ES-I3 (cell line): Measurements from ENCODE around the gene ZCCHC7.

Experiments
- H3K36me3 ChIP-seq: 2 replicates; pipeline ENCODE4 v1.6.1; 2013; ENCODE audit warnings: mild to moderate bottlenecking, low read length, control low read depth, moderate library complexity; ENCODE audit not compliant: insufficient read depth
- H3K4me1 ChIP-seq: 2 replicates; pipeline ENCODE4 v1.6.1; 2013; ENCODE audit warnings: mild to moderate bottlenecking, control low read depth, low read length; ENCODE audit not compliant: insufficient read depth
- H3K9ac ChIP-seq: 2 replicates; pipeline ENCODE4 v1.6.1; 2013; ENCODE audit warnings: low read depth, mild to moderate bottlenecking, low read length, moderate library complexity
- H3K9me3 ChIP-seq: 2 replicates; pipeline ENCODE4 v1.6.1; 2013; ENCODE audit warnings: mild to moderate bottlenecking, low read length, moderate library complexity; ENCODE audit not compliant: control insufficient read depth, insufficient read depth

The ZCCHC7 gene

DNA sequence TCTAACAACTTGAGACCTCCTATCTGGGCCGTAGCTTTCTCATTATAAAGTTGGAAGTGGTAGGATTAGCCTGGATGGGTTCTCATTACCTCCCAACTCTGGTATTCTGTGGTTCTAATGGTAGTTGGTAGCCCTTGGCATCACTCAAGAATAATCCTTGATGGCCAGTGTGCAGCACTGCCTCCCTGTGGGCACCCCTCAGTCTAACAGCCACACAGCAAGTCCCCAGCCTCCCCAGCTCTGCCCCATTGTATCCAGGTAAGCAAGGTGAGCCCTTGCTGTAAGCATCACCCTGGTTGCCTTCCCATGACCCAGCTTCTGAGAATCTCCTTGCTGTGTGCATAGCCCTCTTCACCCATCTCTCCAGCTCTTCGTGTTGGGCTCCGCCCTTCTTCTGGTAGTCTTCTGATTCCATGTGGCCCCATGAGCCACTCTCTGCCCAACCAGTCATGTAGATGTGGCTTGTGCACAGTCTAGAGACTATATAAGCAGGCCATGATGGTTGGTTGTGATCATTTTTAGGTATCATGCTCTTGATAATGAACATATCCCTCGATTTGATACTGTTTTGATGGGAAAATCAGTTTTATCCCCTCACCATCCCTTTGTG, 244.5 kb downstream of the ZCCHC7 start:
- Histone ChIP-seq H3K36me3 (no peaks in the 10 kb centered on the region), H3K9me3 (no peaks in the 10 kb centered on the region), H3K4me1 (no peaks in the 10 kb centered on the region), H3K9ac (no peak overlapping the region)

DNA sequence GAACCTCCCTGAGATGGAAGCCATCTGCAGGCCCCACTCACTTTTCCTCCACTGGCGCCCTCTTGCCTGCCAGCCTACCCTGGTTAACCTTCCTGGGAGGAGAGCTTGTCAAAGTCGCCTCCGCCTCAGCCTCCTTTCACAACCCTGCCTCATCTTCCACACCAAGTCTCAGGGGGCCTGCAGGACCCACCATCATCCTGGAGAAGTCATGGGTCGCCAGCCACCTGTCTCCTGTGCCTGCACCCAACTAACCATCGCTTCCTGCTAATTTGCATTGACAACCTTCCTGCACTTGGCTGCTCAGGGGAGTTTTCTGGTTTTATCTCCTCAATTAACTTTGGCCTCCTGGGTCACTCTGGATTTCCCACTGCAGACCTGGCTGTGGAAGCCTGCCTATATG, 249.3 kb downstream of the ZCCHC7 start:
- Histone ChIP-seq H3K9me3 (no peaks in the 10 kb centered on the region), H3K4me1 (no peaks in the 10 kb centered on the region; the same call in 1 of the 2 replicates), H3K9ac (no peak overlapping the region), H3K36me3 (no peaks in the 10 kb centered on the region)

DNA sequence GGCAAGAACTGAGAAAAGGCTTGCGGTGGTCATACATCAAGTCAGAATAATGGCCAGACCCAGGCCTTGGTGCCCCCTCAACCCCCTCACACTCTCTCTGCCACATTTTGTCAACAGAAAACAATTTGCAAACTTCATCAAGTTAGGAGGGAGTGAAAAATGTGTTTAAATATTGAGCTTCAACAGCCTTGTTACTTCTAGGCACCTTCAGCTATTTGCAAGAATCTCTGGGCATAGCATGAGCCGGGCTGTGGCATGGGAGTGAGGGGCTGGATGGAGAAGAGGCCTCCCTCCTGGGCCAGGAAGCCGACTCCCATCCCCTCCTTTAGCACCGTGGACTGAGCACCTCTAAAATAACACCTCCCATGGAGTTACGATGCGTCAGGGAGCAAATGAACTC, 249.9 kb downstream of the ZCCHC7 start:
- Histone ChIP-seq H3K36me3 (no peaks in the 10 kb centered on the region), H3K4me1 (no peaks in the 10 kb centered on the region; the same call in 1 of the 2 replicates), H3K9me3 (no peaks in the 10 kb centered on the region), H3K9ac (no peak overlapping the region)

DNA sequence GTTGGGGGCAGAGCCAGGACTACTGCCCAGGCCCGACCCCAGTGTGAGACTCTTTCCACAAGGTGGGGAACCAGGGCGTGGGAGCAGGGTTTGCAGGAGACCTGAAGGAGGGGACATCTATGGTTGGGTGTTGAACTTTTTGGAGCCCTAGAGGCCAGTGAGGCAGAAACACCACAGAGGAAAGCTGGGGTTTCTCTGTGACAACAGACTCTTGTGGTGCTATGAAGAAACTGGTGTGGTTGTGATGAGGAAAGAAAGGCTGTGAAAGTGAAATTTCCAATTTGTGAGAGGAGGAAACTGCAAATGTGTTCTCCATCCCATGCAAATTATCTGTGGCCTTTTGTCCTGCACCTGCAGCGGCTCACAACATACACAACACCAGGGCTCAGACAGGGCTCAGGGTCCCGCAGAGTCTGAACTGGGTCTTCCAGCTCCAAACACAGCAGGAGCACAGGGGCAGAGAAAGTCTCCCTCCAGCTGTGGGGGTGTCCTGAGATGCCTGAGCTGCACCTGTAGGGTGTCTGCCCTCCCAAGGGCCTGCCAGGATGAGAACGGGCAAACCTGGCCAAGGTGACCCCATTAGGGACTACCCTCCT, 250.7 kb downstream of the ZCCHC7 start:
- Histone ChIP-seq H3K9me3 (no peaks in the 10 kb centered on the region), H3K4me1 (no peaks in the 10 kb centered on the region; the same call in 1 of the 2 replicates), H3K9ac (no peak overlapping the region), H3K36me3 (no peaks in the 10 kb centered on the region)

DNA sequence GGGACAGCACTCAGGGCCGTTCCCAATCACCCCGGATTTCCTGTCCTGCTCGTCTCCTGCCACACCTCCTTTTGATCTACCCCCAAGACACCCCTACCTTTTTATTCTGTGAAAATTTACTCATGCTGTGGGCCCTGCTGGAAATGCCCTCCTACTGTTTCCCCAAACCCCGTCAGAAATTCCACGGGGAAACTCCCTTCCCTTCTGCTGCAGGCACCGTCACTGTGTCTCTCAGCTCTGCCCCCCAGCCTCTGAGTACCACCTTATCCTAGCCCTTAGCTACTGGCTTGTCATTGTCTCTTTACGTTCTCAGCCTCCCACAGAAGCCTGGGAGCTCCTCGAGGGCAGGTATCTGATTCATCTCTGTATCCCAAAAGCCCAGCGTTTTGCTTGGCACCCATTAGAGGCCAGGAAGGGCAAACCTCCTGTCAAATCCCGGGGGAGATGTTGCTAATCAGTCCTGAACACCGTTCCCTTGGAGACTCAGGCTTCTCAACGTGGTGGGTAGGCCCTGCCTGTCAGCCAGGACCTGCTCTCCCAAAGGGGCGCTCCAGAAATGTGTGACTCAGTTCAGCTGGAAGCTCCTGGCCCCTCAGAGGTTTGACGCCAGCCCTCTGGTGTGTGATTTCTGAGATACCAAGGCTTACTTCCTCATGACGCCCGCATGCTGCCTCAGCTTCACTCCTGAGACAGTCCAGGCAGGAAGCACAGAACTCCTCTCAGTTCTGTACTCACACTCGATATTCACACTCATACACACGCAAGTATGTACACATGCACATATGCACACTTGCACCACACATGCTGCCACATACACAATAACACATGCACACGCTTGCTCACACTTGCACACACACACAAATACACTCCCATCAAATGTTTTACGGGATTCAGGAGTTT, 251.4 kb downstream of the ZCCHC7 start:
- no peak overlapping the region for H3K9ac ChIP-seq

DNA sequence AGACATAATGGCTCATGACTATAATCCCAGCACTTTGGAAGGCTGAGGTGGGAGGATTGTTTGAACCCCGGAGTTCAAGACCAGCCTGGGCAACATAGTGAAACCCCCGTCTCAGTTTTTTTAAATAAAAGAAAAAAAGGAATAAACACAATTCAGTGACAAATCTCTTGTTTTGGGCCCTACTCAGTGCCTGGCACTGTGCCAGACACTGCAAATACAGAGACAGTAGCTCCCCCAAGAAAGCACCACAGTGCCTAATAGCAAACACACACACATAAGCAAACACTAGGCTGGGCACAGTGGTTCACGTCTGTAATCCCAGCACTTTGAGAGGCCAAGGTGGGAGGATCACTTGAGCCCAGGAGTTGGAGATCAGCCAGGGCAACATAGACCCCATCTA, 252.5 kb downstream of the ZCCHC7 start:
- H3K9ac ChIP-seq: no peak overlapping the region
- H3K4me1 ChIP-seq: no peaks in the 10 kb centered on the region; the same call in 1 of the 2 replicates
- H3K36me3 ChIP-seq: no peaks in the 10 kb centered on the region
- H3K9me3 ChIP-seq: no peaks in the 10 kb centered on the region

More for the DNA sequence above, 251.4 kb downstream of the ZCCHC7 start:
- no peaks in the 10 kb centered on the region; the same call in 1 of the 2 replicates for H3K4me1 ChIP-seq
- no peaks in the 10 kb centered on the region for H3K36me3 ChIP-seq
- no peaks in the 10 kb centered on the region for H3K9me3 ChIP-seq

DNA sequence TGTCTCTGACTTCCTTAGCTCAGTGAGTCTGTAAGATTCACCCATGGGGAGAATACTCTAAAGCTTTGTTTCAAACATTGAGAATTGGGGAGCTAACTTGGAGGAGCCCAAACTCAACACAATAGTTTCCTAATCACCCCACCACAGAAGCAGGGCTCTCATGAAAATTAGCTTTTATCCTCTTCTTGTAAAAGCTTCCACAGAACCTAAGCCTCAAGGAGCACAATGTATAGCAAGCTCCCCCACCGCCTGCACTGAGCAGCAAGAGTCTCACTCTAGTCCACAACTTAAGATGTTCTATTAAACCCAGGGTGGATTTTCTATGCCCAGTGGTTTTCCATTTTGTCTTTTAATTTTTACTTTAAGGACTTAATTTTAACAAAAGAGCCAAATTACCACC, 253.2 kb downstream of the ZCCHC7 start:
- Histone ChIP-seq H3K36me3 (no peaks in the 10 kb centered on the region), H3K9ac (no peak overlapping the region), H3K4me1 (no peaks in the 10 kb centered on the region; the same call in 1 of the 2 replicates), H3K9me3 (no peaks in the 10 kb centered on the region)

DNA sequence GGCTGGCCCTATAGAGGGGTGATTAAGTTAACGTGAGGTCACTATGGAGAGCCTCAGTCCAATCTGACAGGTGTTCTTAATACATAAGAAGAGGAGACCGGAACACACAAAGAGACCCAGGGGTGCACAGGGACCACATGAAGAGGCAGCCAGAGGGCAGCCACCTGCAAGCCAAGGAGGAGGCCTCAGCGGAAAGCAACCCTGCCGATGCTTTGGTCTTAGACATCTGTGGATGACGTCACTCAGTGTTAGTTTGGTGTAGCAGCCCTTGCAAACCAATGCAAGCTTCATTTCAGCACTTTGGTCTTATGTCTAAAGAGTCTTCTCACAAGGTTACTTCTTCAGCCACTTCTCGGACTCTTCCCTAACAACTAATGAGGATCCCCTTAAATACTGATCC, 254.5 kb downstream of the ZCCHC7 start:
- no peak overlapping the region for H3K9ac ChIP-seq
- H3K36me3 ChIP-seq: no peaks in the 10 kb centered on the region
- no peaks in the 10 kb centered on the region; the same call in 1 of the 2 replicates for H3K4me1 ChIP-seq
- H3K9me3 ChIP-seq: no peaks in the 10 kb centered on the region

DNA sequence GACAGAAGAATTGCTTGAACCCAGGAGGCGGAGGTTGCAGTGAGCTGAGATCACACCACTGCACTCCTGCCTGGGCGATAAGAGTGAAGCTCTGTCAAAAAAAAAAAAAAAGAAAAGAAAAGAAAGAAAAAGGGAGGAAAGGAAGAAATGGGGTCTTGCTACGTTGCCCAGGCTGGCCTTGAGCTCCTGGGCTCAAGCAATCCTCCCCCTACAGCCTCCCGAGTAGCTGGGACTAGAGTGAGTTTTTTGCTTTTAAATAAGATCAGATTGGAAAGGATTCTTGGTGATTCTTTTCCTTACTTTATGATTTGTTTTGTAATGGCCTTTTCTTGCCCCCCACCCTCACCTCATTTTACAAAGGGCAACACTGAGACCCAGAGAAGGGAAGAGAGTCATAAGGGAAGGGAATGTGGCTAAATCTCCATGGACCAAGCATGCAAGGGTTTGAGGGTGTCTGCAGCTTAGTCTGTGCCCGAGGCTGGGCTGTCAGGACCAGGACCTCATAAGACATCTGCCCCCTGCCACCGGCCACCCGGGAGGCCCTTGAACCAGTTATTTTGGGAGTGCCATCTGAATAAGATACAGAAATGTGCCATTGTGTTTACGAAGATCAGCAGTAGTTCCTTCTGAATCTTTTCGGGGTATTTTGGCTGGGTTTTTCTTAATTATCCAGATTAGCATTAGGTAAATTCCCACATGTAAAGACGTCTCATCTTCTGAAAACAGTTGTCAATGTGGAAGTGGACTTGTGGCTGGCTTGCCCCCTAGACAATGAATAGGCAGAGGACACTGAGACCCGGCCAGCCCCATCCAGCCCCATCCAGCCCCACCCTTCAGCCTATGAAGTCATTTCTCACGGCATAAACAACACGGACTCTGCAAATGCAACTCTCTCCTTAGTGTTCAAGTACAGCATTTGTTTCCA, 257.6 kb downstream of the ZCCHC7 start:
- no peak overlapping the region for H3K9ac ChIP-seq
- no peaks in the 10 kb centered on the region for H3K4me1 ChIP-seq

DNA sequence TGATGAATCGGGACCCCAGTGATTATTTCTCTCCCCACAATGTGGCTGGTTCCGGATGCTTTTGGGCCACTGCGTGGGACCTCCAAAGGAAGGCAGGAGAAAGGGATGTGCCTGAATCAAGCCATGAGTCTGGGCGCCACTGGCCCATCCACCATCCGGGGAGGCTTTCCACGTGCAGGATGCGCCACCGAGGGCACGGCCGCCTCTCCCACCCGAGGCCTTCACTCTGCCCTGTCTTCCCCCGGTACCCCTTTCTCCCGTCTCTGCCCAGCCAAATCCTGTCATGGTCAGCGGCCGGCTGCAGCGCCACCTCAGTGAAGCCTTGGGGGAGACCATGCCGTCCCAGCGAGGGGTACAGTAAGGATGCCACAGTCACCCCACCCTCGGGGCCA, 258.2 kb downstream of the ZCCHC7 start:
- Histone ChIP-seq H3K4me1 (peaks cover 5% of the 10 kb centered on the region; the same call in 1 of the 2 replicates), H3K9ac (no peak overlapping the region), H3K36me3 (no peaks in the 10 kb centered on the region), H3K9me3 (no peaks in the 10 kb centered on the region)

More for the DNA sequence above, 257.6 kb downstream of the ZCCHC7 start:
- Histone ChIP-seq H3K36me3 (no peaks in the 10 kb centered on the region), H3K9me3 (no peaks in the 10 kb centered on the region)

DNA sequence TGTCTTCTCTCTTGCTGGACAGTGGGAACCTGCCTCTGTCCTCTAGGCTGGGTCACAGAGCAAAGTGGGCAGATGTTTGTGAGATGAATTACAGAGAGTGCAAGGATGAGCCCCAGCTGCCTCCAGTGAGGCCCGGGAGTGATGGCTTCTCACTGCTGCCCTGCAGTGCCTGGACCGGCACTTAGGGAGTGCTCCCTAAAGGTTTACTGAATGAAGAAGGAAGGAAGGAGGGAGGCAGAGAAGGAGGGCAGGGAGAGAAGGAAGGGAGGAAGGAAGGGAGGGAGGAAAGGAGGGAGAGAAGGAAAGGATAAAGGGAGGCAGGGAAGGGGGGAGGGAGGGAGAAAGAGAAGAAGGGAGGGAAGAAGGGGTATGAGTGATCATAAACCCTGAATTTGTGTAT, 259.5 kb downstream of the ZCCHC7 start:
- Histone ChIP-seq H3K36me3 (no peaks in the 10 kb centered on the region), H3K9ac (no peak overlapping the region), H3K4me1 (peaks cover 6% of the 10 kb centered on the region; the same call in 1 of the 2 replicates), H3K9me3 (no peaks in the 10 kb centered on the region)

DNA sequence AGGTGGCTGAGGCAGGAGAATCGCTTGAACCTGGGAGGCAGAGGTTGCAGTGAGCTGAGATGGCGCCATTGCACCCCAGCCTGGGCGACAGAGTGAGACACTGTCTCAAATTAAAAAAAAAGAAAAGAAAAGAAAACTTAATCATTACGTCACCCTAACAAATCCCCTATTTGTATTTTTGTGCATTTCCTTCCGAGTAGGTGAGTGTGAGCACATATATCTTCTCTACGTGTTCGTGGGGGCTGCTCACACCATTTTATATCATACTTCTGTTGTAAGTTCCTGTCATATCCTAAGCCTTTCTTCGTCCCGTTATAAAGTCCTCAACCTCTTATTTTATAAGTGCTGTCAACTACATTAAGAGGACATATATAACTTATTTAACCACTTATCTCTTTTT, 260.2 kb downstream of the ZCCHC7 start:
- no peak overlapping the region for H3K9ac ChIP-seq
- H3K4me1 ChIP-seq: peaks cover 6% of the 10 kb centered on the region; the same call in 1 of the 2 replicates
- H3K36me3 ChIP-seq: no peaks in the 10 kb centered on the region
- no peaks in the 10 kb centered on the region for H3K9me3 ChIP-seq

DNA sequence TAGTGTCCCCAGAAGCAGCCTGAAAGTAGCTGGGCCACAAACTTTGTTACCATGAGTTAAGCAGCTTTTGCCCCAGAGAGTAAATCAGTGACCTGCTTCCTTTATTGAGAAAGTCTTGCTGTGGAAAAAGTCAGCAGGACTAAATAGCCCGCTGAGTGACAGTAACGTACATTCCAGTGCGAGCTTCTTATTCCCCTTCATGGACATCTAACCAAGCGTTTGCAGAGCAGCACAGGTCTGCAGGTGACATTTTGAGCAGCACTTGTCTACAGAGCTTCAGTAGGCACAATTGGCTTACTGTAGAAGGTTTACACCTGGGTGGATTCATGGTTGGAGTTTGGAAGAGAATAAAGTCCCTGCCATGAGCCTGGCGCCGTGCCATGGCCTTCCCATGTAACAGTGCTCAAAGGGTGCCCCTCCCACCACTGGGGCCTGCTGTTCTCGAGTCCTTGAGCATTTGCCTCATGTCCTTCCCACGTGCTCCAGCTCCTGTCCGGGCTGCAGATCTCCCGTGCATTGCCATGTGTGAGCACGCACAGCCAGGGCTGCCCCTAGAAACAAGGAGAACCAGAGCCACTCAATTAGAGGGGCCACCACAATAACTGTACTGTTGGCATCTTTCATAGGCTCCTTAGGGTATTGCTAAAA, 260.8 kb downstream of the ZCCHC7 start:
- no peaks in the 10 kb centered on the region for H3K36me3 ChIP-seq
- peaks cover 6% of the 10 kb centered on the region; the same call in 1 of the 2 replicates for H3K4me1 ChIP-seq
- no peaks in the 10 kb centered on the region for H3K9me3 ChIP-seq
- H3K9ac ChIP-seq: no peak overlapping the region
